ENCODE results near the gene PTPRJ. TPM values are rescaled to one million over a fixed set of nuclear protein-coding genes. Genes with fewer than 3 reads are reported as not detected.

PTPRJ gene
- total RNA-seq, result 1.9 and 24.6 TPM in 2 replicates

GRCh38 chr11:47980088-47980906 is at the start of gene PTPRJ:
PTPRJ (plus strand) TSS chr11:47980559; CDS start chr11:47980913, 354 bp downstream.

DNA sequence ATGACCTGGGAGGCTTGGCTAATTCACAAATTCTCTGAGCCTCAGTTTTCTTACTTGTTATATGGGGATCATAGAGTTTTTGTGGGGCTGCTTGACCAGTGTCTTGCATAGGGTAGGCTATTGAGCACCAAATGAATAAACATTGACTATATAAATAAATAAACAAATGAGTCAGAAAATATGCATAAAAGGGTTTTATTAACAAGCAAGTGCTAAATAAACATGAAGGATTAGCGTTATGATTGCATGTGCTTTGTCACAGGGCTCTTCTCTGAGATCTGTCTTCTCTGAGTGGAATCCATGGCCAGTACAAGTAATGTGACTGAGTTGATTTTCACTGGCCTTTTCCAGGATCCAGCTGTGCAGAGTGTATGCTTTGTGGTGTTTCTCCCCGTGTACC is 236.2 kb downstream of the PTPRJ start, which contains the start of gene OR4B1:
Gene OR4B1, plus strand, starts transcription at position 301 of the 400 bp plus-strand sequence. Its CDS starts 0 bp downstream, at position 301.

Other genes with a start within 250 kb of the PTPRJ start
- 47.0 and 53.5 TPM in 2 replicates for gene FNBP4, start 213.2 kb upstream of the PTPRJ start, total RNA-seq
- gene NUP160, start 132.2 kb upstream of the PTPRJ start, total RNA-seq, result 24.1 and 31.1 TPM in 2 replicates
- not detected in 2 replicates for gene OR4B1, start 236.3 kb downstream of the PTPRJ start, total RNA-seq